GM19025 (cell line): ENCODE data around the gene PRRX2.
"Not testable (repeated sequence)": the region's sequence is repeated elsewhere in the genome, so short reads cannot be mapped to it uniquely, and the experiment has no call there.

Source experiments
- ATAC-seq: cut with Tn5 transposase; IDR thresholded peaks from one replicate; pipeline ENCODE4 v1.9.1; 2021; ENCODE audit warnings: mild to moderate bottlenecking, low read depth, moderate library complexity; ENCODE audit not compliant: unreplicated experiment

The PRRX2 gene

GRCh38 chr9:129725795-129726251 lies 60.4 kb downstream of the PRRX2 start:
- ATAC-seq: no peak

GRCh38 chr9:129726322-129727160 lies 61.1 kb downstream of the PRRX2 start:
- no peak for ATAC-seq

DNA sequence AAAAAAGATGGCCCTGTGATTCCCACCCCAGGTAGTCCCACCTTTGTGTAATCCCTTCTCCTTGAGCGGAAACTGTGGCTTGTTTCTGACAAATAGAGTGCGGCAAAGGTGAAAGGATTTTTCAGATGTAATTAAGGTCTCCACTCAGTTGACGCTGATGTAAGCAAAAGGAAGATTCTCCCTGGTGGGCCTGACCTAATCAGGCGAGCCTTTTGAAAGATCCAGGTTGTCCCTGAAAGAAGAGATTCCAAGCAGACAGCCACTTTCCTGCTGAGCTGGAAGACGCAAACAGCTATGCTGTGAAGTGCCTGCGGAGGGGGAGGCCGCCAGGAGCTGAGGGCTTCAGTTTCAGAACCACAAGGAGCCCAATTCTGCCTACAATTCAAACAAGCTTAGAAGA lies 63.3 kb downstream of the PRRX2 start:
- no peak for ATAC-seq

GRCh38 chr9:129731477-129732085 lies 66.1 kb downstream of the PRRX2 start:
- ATAC-seq: no peak

DNA sequence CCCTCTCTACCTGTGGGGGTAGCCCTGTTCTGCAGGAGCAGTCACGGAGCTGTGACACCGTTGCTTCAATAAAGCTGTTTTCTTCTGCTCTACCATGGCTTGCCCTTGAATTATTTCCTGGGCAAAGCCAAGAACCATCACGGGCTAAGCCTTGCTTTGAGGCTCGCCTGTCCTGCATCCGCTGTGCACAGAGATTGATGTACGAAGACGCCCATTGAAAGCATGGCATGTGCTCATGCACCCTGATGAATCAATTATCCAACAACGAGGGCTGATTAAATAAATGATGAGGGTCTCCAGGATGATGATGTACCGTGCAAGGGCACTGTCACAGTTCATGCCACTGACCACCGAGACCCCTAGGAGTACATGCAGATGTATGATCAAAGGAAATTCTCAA lies 66.7 kb downstream of the PRRX2 start:
- no peak for ATAC-seq

GRCh38 chr9:129732946-129733631 lies 67.6 kb downstream of the PRRX2 start:
- no peak for ATAC-seq

DNA sequence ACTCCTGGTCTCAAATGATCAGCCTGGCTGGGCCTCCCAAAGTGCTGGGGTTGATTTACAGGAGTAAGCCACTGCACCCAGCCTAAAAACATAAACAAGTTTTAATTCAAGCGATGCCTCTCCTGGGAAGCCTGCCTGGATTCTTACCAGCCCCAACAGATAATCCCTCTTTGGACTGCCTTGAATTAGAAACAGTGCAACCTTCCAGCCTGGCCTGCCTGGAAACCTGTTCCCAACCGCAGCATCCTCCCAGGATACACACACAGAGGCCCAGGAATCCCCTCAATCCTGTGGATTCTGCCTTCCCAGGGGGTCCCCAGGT lies 68.1 kb downstream of the PRRX2 start:
- no peak for ATAC-seq

GRCh38 chr9:129735546-129735945 lies 70.1 kb downstream of the PRRX2 start:
- no peak for ATAC-seq

- ATAC-seq: no peak
Measured at GRCh38 chr9:129736334-129736733, 70.9 kb downstream of the PRRX2 start.

- ATAC-seq: no peak
Measured at GRCh38 chr9:129737479-129738274, 72.2 kb downstream of the PRRX2 start.

GRCh38 chr9:129739432-129739831 lies 74.0 kb downstream of the PRRX2 start:
- no peak for ATAC-seq

DNA sequence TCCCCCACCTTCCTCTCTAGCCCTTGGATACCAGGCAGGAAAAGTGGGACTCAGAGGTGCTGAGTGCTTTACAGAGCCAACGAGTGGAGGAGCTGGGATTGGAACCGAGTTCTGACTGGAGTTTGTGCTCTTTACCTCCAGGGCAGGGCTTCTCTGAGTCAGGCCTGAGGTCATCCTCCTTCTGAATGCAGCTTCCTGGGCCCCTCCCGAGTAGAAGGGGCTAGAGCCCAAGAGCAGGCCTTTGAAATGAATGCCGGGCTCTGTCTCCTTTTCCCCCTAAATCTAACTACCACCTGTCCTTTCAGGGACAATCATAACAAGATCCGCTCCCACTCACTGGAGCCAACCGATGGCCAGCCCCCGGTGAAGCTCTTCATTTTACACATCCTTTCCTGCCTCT lies 74.7 kb downstream of the PRRX2 start:
- ATAC-seq: no peak

DNA sequence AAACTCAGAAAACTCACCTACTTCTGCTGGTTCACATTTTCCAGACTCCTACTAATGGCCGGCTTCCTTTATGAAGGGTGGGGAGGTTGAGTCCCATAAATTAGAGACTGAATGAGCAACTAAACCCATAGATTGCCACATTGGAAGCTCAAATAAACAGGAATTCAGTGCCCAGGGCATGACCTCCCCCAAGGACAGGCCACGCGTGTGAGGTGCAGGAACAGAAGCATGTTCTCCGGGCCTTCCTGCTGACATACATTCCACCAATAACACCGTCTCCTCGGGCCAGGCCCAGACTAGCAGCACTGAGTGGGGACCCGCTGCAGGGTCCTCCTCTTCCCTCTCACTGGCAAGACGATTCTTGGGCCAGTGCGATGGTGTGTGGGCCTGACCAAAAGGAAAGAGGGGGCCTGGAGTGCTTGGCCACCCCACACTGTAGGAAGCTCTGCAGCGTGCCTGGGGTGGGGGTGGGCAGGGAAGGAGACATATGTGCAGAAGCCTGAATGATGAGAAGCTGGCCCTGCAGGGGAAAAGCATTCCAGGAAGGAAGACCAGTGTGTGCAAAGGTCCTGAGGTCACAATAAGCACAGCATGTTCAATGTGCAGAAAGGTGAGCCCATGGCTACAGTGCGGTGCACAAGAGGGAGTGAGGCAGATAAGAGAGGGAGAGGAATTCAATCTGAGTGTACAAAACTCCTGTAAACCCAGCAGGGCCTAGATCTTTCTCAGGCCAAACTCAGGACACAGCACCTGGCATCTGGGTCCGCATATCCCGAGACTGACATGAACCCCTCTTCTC lies 75.4 kb downstream of the PRRX2 start:
- ATAC-seq: no peak

- no peak for ATAC-seq
Measured at GRCh38 chr9:129745200-129745599, 79.8 kb downstream of the PRRX2 start.

DNA sequence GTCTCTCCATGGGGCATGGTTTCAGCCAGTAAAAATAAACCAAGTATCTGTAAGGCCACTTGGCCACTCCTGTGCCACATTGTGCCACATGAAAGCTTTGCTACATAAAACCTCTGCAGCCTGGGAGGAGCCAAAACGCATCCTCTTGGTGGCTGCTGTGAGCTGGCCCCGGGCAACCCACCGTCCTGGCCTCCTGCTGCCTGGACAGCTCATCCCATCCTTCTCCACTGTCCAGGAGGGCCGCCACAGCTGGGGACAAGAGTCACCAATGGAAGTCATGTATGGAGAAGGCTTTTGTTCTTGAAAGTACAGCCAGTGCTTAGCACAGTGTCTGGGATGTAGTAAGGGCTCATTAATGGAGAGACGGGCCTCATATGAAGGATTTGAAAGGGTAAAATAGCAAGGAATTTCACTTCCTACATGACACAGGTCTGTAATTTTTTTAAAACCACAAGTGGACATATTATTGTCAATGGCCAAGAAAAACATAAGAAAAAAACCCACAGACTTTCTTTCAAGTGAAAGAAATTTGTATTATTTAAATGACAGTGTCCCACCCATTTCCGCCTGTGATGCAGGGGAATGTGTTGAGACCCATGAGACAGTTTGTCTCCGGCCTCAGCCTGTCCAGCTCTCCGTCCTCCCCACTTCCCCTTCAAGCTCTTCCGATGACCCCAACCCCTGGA lies 80.8 kb downstream of the PRRX2 start:
- no peak for ATAC-seq

DNA sequence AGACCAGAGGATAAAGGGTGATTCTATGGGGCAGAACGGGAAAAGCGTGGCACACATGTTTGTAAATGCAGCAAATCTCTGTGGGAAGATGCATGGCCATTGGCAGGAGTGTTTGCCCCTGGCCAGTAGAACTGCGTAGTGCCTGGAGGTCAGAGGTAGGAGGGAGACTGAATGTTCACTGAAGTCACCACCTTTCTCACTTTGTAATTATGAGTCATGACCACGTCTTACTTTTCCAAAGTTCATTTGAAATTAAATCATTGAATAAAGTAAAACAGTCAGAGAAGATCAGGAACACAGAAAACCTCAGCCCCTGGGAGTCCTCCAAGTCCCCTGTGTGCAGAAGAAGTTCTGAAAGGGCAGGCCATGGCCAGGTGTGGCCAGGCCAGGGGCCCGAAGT lies 82.8 kb downstream of the PRRX2 start:
- no peak for ATAC-seq

- ATAC-seq: not testable (repeated sequence)
Measured at GRCh38 chr9:129749052-129749451, 83.6 kb downstream of the PRRX2 start.

GRCh38 chr9:129749575-129749974 lies 84.1 kb downstream of the PRRX2 start:
- no peak for ATAC-seq

DNA sequence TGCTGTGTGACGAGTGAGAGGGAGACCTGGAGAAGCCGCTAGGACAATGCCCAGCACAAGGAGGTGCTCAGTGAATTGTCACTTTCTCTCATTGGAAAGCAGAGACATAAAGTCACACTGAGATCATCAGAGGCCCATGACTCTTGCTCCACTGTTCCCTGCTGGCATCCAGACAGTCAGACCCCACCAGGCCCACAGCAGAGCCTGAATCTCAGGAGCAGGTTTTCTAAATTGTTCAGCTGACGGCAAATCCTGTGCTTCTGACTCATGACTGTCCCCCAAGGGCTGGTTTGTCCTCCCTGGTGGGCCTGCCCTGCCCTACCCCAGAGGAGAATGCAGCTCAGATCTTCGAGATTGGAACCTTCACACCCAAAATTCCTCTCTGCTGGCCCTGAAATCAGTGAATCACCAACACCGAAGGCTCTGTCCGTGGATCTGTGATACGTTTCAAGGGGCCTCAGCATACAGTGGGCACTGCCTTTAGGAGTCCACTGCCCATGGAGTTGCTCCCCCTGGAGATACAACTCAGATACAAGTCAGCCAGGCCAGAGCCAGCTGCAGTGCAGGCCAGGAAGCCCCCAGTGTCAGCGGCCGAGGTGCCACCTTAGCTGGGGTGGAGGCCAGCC lies 84.7 kb downstream of the PRRX2 start:
- no peak for ATAC-seq
